NCI-H2107 treated with DMSO at 0.1 percent for 48 hours (cell line): ENCODE measurements around the gene TAL1.

Experiments
- DNase-seq: peaks from one replicate; lab custom pipeline; 2025; ENCODE audit not compliant: unreplicated experiment; lab: John Stamatoyannopoulos, UW

TAL1 gene

DNA sequence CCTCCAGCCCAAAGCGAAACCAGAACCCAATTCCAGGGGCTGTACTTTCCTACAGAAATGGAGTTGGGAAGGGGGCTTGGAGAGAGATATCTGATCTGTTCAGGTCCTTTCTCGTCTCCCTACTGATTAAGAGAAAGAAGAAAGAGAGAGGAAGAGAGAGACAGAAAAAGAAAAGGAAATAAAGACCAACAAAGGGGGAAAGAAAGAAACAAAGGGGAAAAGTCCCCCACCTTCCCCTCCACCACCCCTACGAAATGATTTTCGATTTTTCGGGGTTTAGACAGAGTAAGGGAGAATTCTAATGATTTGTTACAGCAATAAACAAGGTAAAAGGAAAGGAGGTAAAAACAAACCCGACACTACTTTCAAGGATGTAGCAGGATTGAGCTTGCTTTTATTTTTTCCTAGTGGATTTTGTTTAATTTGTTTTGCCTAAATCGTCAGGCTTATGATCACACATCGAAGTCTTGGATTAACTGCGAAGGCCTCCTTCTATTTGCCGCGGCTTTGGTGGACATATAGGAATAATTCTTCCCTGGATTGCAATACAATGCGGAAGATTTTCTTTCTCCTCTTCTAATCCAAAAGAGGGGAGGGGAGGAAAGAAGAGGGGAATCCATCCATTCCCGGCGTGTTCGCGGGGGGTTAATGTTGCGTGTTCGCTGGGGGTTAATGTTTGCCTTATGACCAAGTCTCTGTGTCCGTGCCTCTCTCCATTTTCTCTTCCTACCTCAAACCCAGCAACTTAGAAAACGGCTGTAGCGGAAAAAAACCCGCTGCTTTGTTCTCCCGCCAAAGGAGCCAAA is 1.9 kb downstream of the TAL1 start:
- no peak for DNase-seq

DNA sequence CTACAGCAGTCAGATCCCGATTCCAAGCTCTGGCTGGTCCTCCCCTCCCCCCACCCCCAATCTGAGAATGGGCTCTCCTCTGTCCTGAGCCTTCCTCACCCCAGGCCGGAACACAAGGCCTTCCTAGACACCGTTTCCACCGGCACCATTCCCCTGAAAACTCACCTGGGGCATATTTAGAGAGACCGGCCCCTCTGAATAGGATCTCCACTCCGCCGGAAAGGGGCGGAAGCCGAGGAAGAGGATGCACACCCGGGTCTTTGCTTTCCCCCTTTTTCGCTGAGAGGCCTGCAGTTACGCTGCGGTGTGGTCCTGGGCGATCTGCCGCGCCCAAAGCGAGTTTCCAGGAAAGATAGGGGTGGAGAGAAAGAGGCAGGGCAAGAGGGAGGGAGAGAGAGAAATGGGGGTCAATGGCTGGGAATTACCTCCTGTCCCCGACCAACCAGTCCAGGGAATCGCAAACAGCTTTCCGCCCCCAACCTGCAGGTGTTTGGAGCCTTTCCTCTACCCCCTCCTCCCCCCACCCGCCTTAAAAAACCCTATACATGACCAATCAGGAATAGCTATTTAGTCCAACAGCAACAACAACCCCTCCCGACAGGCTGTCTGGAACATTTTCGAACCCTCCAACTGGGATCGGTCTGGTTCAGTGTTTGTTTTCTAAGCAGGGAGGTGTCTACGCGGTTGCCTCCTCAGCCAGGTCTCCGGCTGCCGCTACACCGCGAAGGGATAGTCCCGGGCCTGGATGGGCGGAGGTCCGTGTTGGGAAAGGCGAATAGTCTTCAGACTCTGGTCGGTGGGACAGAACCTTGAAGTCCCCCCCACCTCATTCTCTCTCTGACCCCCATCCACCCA is 2.8 kb downstream of the TAL1 start:
- DNase-seq = no peak

DNA sequence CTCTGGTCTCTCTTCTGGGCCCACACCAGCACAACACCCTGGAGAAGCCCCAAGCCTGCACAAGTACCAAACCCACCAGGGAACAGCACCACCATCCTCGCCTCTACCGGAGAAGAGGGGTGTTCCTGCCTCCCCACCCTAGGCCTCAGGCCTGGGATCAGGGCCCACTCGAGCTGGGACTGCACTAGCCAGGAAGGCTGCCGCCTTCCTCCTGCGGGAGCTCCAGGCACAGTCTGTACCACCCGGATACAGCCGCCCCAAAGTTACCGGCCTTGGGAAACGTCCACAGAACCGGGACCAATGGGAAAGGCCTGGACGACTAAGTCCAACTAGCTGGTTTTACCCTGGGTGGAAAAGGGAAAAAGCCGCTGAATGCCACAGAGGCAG is 3.4 kb downstream of the TAL1 start:
- DNase-seq = no peak

DNA sequence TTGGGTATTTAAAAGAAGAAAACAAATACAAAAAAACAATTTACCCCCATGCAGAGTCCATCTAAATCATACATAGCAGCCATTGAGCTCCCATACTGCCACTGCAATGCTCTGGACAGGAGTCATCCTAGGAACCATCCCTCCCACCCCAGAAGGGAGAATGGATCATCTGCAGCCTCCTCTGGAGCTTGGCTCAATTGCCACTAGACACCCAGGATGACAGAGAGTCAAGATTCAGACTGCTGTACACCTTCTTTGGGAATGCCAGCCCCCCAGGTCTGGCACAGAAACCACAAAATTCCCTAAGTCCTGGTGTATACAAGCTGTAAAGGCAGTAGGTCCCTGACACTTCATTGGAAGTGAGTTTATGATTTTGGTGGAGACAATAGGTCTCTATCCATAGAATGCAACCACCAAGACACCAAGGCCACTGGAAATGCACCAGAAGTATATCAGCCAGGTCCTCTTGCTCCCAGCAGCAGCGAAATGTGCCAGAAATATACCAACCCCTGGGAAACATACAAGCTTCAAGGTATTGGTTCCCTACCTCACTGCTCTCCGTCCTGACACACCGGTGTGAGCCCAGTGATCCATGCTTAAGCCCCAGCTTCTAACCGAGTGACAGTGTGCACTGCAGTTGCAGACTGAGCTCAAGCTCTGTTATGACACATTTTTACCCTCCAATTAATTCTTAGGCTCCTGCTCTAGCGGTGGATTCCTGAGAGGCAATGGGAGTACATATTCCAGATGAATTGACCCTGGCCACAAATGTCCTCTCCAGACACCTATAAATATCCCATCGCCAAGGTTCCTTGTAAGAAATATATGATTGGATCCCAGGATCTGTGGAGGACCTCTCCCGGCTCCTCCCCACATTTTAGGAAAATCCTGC is 4.4 kb downstream of the TAL1 start:
- DNase-seq = no peak

DNA sequence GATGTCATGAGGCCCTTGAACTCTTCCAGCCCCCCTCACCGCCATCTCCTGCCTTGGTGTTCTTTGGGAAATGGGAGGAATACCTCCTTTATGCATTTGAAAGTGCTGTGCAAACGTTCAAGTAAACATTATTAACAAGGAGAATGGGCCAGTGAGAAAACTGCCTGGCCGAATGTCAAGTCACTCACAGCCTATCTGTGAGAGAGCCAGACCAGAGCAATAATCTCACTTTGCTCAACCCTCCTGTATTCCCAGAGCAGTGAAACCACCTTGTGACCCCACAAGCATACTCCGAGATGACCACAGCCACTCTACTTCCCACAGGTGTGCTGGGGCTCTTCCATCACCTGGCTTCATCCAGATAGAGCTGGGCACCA is 5.2 kb downstream of the TAL1 start:
- no peak for DNase-seq

DNA sequence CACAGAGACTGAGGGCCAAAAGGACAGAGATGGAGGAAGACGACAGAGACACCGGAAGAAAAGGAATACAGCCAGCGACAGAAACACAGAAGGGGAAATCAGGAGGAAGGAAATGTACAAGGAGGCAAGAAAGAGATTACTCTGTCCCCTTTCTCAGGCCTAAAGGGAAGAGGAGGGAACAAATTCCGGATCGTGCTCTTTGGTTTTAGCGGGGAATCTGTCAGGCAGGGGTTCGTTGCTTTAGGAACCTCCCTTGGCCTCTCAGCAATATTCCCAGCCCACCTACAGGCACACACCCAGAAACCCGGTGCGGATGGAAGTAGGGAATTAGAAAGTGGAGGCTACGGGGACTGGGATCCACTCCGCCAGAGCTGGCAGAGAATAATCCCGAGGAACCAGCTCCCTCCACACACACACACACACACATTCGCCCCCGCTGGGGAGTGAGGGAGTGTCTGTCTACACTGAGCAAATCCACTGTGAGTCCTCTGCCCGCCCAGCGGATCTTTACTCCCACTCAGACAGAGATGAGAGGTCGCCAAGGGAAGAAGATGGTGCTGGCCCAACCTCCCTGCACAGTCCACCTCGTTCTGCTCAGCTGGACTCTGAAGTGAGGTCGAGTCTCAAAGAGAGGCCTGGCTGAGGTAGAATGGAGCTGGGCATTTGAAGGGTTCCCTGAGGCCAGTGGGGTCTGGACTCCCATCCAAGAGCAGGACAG is 5.7 kb downstream of the TAL1 start:
- DNase-seq = no peak

DNA sequence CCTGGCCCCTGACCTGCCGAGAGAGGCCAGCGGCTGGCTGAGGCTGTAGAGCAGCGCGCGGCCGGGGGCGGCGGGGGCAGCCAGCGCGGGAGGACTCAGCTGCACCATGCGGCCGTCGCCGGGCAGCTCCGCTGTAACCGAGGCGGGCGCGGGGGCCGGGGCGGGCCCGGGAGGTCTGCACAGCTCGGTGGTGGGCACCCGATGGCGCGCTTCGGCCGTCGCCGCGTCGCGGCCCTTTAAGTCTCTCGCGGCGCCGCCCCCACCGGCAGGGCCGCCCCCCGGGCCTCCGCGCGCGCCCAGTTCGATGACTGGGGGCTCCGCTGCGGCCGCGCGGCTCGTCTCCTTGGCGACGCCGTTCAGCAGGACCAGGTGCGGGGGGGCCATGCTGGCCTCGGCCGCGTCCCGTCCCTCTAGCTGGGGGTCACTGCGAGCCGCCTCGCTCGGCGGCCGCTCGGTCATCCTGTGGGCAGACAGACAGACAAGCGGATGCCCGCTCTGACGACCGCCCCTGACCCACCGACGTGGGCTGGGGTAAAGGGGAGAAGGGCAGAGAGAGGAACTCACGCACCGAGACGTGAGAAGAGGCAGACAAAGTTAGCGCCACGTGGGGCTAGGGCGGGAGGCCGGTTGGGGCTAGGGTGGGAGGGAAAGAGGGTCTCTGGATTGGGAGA is 6.5 kb downstream of the TAL1 start:
- DNase-seq = no peak

DNA sequence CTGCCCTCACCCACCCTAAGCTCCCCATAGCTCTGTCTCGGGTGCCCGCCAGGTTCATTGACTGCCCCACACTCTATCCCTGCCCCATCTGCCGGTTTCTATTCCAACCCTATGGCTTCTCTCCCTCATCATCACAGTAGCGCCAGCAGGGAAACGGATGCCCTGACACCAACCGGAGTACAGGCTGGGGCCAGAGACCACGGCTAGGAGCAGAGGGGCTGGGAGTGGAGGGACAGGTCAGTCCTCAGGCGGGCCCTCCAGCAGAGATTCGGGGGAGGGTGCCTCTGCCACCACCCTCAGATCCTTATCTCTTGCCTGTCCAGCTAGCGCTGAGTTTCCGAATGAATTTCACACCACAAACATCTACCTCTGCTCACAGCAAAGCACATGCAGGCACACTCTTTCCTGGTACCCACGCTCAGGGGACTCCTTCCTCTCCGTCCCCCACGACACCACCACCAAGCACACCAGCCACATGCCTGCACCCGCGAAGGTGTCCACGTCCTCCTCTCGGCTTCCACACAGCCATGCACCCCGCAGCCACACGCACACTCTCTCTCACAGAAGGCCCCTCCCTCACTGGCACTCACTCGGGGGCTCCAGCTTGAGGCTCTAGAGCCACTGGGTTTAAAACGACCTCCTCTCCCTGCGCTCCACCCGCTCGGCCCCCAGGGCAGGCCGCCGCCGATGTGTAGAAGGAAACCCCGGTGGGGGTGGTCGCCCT is 7.2 kb downstream of the TAL1 start:
- no peak for DNase-seq

DNA sequence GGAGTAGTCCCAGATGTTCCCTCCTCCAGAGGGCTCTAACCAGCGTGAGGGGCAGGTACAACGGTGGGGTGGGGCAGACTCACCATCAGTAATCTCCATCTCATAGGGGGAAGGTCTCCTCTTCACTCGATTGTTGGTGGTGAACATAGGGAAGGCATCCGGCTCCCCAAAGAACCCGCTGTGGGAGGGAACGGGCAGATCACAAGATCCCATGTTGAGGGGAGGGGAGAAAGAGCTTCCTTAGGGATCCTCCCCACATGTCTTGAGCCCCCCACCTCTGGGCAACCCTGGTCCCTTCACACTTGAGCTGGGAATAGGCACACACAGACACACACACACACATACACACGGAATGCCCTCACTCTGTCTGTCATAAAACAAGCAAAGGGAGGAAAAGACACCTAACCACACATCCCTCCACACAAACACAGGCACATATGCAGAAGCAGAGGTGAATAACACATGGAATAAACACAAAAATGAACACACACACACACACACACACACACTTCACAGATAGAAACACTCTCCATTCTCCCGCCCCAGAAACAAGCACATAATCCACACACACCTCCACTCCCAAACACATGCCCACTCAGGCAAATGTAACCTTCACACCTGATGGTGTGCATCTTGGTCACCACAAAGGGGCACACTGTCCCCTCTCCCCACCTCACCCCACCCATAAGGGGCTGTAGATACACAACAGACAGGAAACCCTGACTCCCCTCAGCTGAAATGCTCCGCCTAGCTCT is 7.9 kb downstream of the TAL1 start:
- no peak for DNase-seq

DNA sequence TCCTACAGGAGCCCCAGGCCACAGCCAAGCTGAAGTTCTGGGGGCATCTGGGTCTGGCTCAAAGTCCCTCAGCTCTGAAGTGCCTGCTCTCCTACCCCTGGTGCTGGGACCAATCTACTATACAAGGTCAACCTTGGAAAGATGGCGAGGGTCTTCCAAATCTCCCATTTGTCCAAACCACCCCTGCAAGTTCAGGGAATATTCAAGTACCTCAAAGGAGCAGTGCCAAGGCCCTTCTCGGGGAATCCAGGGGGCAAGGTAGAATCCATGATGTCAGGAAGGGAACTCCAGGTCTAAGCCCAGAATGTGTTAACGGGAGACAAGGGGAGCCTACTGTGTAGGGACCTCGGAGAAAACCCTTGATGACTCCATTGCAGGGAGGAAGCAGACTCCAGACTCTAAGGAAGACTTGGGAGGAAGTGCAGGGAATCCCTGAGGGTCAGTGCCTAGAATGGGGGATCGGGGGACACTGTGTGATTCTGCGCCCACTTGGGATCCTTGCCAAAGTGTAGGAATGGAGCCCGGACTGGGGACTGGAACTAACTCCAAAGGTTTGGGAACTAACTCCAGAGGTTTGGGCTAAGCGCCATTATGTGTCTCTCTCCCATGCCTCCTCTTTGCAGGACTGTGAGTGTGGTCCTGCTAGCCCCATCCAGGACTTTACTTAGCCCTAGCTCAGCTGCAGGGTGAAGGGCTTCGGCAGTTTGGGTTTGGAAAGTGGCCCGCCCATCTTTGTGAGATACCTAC is 8.7 kb downstream of the TAL1 start:
- no peak for DNase-seq

DNA sequence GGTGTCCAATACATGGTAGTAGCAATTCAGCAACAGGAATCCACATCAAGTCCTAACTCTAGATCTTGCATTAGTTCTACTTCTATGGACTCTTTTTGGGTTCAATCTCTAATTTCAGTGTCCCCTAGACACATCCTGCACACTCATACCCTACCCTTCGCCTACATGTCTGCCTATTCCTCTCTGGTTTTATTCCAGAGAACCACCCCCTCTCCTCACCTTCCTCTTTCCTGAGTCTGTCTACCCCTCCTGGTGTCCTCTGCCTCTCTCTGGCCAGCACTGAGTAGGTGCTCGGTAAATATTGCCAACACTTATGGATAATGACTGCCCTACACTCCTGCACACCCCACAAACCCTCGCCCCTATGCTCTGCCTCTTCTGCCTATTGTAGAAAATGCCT is 9.5 kb downstream of the TAL1 start:
- DNase-seq = no peak

DNA sequence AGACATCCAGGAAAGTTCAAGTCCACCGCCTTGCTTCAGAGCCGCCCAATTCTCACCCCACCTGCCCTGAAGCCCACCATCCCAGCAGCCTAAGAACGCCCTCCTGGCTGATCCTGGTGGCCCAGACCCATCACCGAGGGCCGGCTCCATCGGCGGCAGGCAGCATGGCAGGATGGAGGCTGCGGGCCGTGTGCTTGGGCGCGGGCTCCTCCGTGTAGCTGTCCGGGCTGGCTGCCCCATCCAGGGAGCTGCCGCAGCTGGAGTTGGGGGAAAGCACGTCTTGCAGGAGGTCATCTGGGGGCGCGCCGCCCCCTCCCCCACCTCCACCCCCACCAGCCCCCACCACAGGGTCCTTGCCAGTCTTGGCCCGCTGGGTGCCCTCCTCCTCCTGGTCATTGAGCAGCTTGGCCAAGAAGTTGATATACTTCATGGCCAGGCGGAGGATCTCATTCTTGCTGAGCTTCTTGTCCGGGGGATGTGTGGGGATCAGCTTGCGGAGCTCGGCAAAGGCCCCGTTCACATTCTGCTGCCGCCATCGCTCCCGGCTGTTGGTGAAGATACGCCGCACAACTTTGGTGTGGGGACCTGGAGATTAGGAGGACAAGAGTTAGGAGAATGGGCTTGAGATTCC is 12.3 kb downstream of the TAL1 start:
- DNase-seq = no peak

DNA sequence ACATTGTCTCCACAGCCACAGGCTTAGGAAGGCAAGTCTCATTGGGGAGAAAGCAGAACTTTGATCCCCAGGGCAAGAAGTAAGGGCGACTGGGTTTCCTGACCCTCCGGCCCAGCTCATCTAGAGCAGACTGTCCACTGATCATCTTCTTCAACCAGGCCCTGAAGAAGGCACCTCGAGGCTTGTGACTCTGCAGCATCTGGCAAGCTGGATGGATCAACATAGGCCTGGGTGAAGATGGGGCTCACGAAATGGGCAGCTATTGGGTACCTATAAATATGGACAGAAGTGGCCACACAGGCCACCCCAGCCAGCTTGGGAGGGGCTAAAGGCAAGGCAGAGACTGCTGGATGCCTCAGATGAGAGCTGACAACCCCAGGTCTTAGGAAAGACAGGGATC is 13.0 kb downstream of the TAL1 start:
- DNase-seq = no peak

DNA sequence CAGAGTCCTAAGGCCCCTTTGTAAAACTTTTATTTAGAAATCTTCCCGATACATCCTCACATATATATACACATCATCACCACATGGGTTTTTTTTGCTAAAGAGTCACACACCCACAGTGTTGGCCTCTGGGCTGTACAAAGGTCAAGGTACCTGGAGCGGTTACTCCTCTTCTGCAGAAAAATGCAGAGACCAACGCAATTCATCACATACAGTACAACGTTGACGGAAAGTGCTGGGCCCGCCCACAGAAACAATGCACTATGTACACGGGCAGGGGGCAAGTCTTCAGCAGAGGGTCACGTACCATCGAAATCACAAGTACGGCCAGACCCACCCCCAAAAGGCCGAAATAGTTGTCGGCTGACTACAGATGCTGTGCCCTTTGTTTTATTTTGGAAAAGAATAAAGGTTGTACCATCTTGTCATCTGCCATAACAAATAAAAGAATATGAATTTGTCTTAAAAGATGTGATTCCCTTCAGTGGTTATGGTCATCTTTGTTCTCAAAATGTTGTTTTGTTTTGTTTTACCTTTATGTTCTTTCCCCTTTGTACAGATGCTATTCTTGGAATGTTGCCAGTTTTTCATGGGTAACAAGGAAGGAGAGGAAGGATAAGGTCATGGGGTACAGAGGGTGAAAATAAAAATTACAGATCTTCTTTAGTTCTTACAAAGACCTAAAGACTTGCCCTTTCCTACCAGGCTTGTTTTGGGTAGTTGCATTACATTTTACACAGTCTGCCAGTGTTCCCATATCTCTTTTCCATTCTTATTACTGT is 15.6 kb downstream of the TAL1 start:
- no peak for DNase-seq

DNA sequence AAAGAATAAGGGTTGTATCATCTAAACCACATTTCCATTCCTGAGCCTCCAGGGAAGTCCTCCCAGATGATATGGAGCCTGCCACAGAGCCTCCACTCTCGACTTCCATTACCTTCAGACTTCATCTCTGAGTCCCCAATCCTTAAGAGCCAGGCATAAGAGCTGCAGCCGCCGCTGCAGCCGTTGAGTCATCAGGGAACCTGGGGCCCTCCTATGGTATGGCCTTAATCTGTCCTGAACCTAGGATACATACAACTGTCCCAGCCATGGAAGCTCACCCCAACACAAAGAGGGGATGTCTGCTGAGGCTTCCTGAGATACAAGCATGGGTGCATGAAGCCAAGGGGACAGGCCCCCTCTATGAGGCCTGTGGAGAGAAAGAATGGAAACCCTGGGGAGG is 16.3 kb downstream of the TAL1 start:
- DNase-seq = no peak

DNA sequence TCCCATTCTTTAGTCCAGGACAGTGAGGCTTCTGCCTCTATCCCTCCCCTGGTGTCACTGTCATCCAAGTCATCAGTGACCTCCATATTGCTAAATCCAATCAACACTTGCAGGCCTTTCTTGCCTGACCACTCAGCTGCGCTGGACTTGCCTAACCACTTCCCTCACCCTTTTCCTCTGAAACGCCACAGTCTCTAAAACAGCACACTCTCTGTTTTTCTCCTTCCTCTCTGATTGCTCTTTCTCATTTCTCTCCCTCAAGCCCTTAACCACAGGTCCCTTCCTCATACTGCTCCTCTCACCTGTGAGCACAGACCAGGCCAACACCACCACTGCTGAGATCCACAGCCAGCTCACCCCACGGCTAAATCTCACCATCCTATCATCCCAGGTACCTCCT is 17.5 kb downstream of the TAL1 start:
- DNase-seq = no peak
